Stimulated activated CD4-positive, alpha-beta T cell treated with anti-CD3 and anti-CD28 coated beads, TNF-alpha, amount 100 ng/mL, for 24 hours (primary cell): Measurements from ENCODE around the gene FAU.

ENCODE experiments used
- DNase-seq, 3 experiments: peaks; one replicate each; pipeline ENCODE4 v3.0.0-alpha.2; 2020; ENCODE audit warnings: low read depth in 3 of 3

The FAU gene

DNA sequence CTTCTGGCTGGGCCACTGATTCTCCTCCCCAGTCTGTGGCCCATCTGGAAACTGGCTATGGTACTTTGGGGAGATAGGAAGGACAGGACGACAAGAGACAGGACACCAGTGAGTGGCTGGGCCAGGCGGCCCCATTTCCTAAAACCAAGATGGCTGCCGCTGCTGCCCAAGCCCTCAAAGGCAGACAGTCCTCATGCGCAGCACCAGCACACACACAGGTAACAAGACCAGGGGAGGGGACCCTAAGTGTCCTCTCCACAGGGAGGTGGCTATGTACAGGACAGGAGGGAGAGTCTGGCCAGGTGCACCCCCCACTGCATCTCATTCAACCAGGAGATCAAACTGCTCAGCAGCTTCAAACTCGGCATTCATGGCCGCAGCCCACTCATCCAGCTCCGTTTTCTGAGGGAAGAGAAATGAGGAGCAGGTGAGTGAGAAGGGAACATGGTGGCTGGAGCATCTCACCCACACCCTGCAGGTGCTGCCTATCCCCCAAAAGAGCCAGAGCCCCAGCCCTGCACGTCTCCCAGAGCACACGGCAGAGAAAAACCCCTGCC lies 43.1 kb downstream of the FAU start:
- no peak for DNase-seq

DNA sequence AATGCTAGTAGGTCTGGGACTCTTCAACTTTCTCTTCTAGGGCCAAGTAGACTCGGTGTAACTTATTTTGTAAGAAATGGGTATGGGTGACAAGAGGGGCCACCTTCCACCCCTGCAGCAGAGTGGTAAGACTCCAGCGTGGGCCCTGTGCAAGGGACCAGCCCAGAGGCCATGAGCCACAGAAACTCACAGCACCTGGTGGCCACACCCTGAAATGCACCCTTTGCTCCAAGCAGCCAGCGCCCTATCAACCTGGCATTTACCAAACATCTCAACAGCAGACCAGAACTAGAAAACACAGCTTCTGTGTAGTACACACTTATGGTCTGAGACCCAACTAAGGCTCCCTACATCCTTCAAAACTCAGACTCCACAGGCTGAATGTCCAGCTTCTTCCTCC lies 43.8 kb downstream of the FAU start:
- peak; percentile 39 to 60 (median 45) for DNase-seq

DNA sequence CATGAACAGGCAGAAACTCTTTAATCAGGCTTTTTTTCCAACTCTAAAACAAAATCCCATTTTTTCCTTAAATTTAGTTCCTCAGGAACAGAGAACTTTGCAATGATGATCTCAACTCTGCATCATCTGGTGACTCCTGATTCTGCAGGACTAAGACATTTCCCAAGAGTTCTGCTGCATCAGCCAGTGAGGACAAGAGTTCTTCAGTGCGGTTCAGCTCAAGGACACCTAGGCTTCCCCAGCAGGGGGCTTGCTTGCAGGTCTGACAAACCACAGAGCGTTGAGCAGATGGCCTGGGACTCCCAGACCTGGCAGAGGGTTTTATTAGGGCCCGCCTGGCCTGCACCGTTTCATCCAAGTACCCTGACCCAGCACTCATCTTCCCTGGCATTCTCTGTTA lies 44.5 kb downstream of the FAU start:
- DNase-seq = no peak

DNA sequence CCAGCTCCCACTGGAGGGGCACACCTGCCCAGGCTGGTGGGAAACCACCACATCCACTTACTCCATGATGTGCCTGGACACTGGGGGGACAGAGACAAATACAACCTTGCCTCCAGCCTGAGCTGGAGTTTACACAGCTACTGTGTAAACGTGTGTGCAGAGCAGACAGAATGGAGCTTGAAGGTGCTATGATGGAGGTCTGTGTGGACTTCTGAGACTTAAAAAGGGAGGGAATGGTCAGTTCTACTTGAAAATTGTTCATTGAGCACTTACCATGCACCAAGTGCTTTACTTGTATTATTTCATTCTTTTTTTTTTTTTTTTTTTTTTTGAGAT lies 49.3 kb downstream of the FAU start:
- DNase-seq = no peak

DNA sequence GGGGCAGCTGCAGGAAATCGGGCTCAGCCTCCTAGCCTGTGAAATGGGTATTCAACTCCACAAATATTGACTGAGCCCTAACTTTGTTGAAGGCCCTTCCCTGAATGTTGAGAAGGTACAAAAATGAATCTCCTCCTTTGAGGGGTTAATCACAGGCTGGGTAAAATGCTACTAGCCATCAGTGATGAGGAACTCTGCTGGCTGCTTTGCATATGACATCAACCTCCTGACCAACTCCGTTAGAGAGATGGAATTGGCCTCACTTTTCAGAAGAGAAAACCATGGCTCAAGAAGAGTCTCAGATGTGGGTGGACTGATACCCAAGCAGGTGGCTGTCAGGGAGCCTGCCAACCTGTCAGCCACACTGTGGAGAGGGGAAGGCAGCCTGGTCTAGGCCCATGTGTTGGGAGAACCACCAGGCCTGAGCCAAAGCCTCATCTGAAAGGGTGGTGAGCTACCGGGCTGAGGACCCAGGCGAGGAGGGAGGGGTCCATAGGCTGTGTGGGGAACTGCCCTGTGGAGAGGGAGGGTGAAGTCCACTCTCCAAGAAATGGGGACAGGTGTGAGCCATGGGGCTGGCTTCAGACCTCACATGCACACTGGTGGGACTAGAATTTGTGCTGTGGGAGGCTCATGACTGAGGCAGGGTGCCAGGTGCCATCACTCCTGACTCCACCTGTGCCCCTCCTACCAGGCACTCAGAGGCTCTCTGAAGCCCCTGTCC lies 49.9 kb downstream of the FAU start:
- no peak for DNase-seq
